Upper lobe of right lung (tissue), 1 donor: ENCODE data around the gene NDUFAF2. TPM values are rescaled to one million over a fixed set of nuclear protein-coding genes. Genes with fewer than 3 reads are reported as not detected.

Source experiments
- ATAC-seq: fragments of 200-7000 bp; cut with Tn5 transposase; one replicate; pipeline ENCODE4 v1.9.1; 2020; ENCODE audit warnings: mild to moderate bottlenecking, moderate library complexity
- DNase-seq: peaks from one replicate; pipeline ENCODE4 v3.0.0-alpha.2; 2020
- H3K27ac ChIP-seq: fragments of 200-600 bp; one replicate; pipeline ENCODE4 v1.8.0; 2022
- H3K27me3 ChIP-seq: fragments of 200-600 bp; one replicate; pipeline ENCODE4 v1.8.0; 2022; ENCODE audit warnings: mild to moderate bottlenecking
- H3K36me3 ChIP-seq: fragments of 200-600 bp; one replicate; pipeline ENCODE4 v1.8.0; 2022
- H3K4me1 ChIP-seq: fragments of 200-600 bp; one replicate; pipeline ENCODE4 v1.8.0; 2022
- H3K4me3 ChIP-seq: fragments of 200-600 bp; one replicate; pipeline ENCODE4 v1.8.0; 2022; ENCODE audit warnings: mild to moderate bottlenecking
- H3K9me3 ChIP-seq: fragments of 200-600 bp; one replicate; pipeline ENCODE4 v1.8.0; 2022
- intact Hi-C: fragments of 100-400 bp; cut with DNase I; formaldehyde crosslinking; loops from one replicate; pipeline ENCODE4 v1.11.0; 2022
- total RNA-seq: library from RNA; stranded (reverse); fragmentation: NEBNext Ultra II Directional; extraction: Animal tissue kit (Norgen Biotek cat#: 25700); gene quantifications from one replicate; pipeline ENCODE4 v1.2.1, GENCODE V29; 2021
- TF ChIP-seq, protein P1 (sequence below): fragments of 200-600 bp; IDR thresholded peaks from one replicate; pipeline ENCODE4 v1.8.0; 2022; ENCODE audit warnings: antibody characterized with exemption
- donor health status: DM: no; HTN: yes; CAD: no; lungs with severe emphysema.

Gene NDUFAF2
- total RNA-seq, 1 donor from 2014 or later = 17.9 TPM

DNA sequence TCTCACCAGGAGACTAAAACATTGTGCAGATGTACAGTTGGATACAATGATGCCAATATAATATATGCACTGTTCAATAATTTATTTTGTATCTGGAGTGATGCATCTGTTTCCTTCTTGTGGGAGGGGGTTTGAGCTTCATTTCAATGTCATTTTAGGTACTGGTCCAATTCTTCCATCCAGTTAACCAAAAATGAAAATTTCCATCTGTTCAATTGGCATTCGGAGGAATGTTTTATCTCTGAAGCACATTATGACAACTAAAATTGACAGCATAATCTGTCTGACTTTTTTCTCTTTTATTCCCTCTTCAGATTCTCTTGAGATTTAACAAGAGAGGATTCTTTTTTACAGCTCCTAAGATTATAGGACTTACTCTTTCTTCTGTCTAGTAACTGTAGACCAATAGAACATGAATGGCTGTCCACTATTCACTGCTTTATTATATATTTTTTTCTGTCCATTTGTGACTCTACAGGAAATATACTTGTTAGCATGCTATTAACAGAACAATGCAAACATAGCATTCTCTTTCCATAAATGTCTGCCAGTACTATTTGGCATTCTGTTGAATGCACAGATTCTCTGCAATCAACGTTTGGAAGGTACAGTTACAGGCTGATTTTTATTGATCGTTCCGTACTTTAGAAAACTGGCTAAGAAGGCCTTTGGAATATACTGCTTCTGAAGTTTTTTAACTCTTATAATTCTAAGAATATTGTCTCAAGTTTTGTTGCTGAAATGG lies 57.8 kb downstream of the NDUFAF2 start:
- ATAC-seq = no peak
- no peaks in the 10 kb centered on the region for H3K9me3 ChIP-seq
- intact Hi-C loops = no loop called here
- H3K36me3 ChIP-seq = no peaks in the 10 kb centered on the region
- H3K4me3 ChIP-seq = no peak overlapping the region
- no peaks in the 10 kb centered on the region for H3K27me3 ChIP-seq
- H3K4me1 ChIP-seq = no peaks in the 10 kb centered on the region
- DNase-seq = no peak
- no peak overlapping the region for H3K27ac ChIP-seq
- TF ChIP-seq, protein P1, sequence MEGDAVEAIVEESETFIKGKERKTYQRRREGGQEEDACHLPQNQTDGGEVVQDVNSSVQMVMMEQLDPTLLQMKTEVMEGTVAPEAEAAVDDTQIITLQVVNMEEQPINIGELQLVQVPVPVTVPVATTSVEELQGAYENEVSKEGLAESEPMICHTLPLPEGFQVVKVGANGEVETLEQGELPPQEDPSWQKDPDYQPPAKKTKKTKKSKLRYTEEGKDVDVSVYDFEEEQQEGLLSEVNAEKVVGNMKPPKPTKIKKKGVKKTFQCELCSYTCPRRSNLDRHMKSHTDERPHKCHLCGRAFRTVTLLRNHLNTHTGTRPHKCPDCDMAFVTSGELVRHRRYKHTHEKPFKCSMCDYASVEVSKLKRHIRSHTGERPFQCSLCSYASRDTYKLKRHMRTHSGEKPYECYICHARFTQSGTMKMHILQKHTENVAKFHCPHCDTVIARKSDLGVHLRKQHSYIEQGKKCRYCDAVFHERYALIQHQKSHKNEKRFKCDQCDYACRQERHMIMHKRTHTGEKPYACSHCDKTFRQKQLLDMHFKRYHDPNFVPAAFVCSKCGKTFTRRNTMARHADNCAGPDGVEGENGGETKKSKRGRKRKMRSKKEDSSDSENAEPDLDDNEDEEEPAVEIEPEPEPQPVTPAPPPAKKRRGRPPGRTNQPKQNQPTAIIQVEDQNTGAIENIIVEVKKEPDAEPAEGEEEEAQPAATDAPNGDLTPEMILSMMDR = no peak

- no peaks in the 10 kb centered on the region for H3K9me3 ChIP-seq
- no peak for DNase-seq
- intact Hi-C loops = no loop called here
- H3K27ac ChIP-seq = no peak overlapping the region
- H3K4me3 ChIP-seq = no peak overlapping the region
- H3K36me3 ChIP-seq = no peaks in the 10 kb centered on the region
- no peak for ATAC-seq
- no peaks in the 10 kb centered on the region for H3K27me3 ChIP-seq
- TF ChIP-seq, protein P1 = no peak
- no peaks in the 10 kb centered on the region for H3K4me1 ChIP-seq
These were observed 59.4 kb downstream of the NDUFAF2 start for GRCh38 chr5:61004448-61004847.

DNA sequence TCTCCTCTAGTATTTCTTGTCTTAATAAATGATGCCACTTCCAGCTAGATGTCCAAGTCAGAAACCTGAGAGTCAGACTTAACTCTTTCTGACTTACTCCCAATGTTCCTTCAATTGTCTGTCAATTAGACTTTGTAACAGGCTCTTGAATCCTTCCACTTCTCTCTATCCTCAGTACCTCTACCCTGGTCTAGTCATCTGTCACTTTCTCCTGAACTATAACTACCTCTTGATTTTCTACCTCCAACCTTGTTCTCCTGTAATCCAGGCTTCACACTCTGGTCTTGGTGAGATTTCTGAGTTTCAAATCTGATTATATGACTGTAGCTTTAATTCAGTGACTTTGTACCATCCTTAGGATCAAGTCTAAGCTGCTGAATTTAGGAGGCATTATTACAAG lies 64.9 kb downstream of the NDUFAF2 start:
- Histone ChIP-seq H3K4me1 (no peaks in the 10 kb centered on the region), H3K27ac (no peak overlapping the region), H3K36me3 (no peaks in the 10 kb centered on the region), H3K27me3 (no peaks in the 10 kb centered on the region), H3K9me3 (no peaks in the 10 kb centered on the region), H3K4me3 (no peak overlapping the region)
- DNase-seq (no peak), ATAC-seq (no peak)
- intact Hi-C loops = no loop called here
- TF ChIP-seq, protein P1 = no peak

- H3K9me3 ChIP-seq = no peaks in the 10 kb centered on the region
- DNase-seq (no peak), ATAC-seq (no peak)
- H3K27ac ChIP-seq = no peak overlapping the region
- TF ChIP-seq, protein P1 = no peak
- H3K4me3 ChIP-seq = no peak overlapping the region
- no peaks in the 10 kb centered on the region for H3K27me3 ChIP-seq
- no peaks in the 10 kb centered on the region for H3K4me1 ChIP-seq
- intact Hi-C loops = no loop called here
- H3K36me3 ChIP-seq = no peaks in the 10 kb centered on the region
These were observed 65.8 kb downstream of the NDUFAF2 start for GRCh38 chr5:61010467-61011454.

DNA sequence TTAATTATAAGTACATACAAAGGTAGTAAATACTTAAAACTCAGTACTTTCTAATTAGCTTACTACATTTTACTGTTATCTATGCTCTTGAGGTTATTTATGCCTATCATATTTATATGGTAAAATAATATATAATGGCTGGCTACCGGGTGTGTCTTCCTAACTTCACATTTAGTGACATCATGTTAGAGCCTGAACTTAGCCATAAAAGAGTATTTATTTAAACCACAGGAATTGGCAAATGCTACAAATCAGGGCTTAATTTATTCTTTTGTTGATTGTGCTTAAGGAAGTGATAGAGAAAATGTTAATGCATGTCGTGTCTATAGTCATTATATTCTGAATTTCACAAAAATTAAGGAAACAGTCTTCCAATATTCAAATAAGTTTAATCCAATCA lies 73.1 kb downstream of the NDUFAF2 start:
- Histone ChIP-seq H3K27ac (no peak overlapping the region), H3K9me3 (no peaks in the 10 kb centered on the region), H3K4me1 (no peaks in the 10 kb centered on the region), H3K27me3 (no peaks in the 10 kb centered on the region), H3K36me3 (no peaks in the 10 kb centered on the region), H3K4me3 (no peak overlapping the region)
- intact Hi-C loops = no loop called here
- TF ChIP-seq, protein P1 = no peak
- ATAC-seq (no peak), DNase-seq (no peak)
